Peyer's patch (tissue), 4 donors: ENCODE results near the gene FAM131C.

Source experiments
- POLR2A ChIP-seq, 2 donors: fragments of 450-650 bp; IDR thresholded peaks; one replicate each; pipeline ENCODE4 v1.5.1; 2017; ENCODE audit warnings: antibody characterized with exemption in 2 of 2, mild to moderate bottlenecking in 2 of 2, moderate library complexity in 2 of 2
- TF ChIP-seq, protein P1 (sequence below), 6 experiments: fragments of 450-650 bp in 4 of 6; fragments of 200-600 bp in 2 of 6; sonication (generic) in 1 of 6; IDR thresholded peaks; one replicate each; pipeline ENCODE4 v1.5.1; 2017 to 2019; ENCODE audit warnings: antibody characterized with exemption in 6 of 6, mild to moderate bottlenecking in 3 of 6, moderate library complexity in 1 of 6

DNA sequence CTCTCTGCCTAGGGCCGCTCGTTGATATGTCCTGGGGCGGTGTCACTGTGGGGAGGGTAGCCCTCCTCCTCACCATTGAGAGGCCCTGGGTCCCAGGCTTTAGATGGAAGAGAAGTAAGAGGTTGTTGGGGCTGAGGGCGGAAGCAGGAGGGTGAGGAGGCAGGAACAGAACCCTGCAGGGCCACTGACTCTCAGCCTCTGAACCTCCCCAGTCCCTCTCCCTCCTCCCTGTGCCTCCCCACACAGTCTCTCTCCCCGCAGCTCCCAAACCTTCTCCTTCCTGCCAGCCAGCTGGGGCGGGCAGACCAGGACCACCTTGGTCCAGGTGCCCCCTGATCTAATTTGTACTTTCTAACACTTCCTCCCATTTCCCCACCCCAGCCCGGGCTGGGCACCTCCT, 14.3 kb upstream of the FAM131C start:
- TF ChIP-seq, protein P1, sequence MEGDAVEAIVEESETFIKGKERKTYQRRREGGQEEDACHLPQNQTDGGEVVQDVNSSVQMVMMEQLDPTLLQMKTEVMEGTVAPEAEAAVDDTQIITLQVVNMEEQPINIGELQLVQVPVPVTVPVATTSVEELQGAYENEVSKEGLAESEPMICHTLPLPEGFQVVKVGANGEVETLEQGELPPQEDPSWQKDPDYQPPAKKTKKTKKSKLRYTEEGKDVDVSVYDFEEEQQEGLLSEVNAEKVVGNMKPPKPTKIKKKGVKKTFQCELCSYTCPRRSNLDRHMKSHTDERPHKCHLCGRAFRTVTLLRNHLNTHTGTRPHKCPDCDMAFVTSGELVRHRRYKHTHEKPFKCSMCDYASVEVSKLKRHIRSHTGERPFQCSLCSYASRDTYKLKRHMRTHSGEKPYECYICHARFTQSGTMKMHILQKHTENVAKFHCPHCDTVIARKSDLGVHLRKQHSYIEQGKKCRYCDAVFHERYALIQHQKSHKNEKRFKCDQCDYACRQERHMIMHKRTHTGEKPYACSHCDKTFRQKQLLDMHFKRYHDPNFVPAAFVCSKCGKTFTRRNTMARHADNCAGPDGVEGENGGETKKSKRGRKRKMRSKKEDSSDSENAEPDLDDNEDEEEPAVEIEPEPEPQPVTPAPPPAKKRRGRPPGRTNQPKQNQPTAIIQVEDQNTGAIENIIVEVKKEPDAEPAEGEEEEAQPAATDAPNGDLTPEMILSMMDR (IDR thresholded peaks at IDR 0.05): no peak
- no peak for TF ChIP-seq POLR2A (IDR thresholded peaks at IDR 0.05)
